GM19025 (cell line): Measurements from ENCODE around the gene MAFB.
A peak's percentile ranks its signal among the peaks of the same experiment; 100 is the strongest.

ENCODE experiments used
- ATAC-seq: cut with Tn5 transposase; IDR thresholded peaks from one replicate; pipeline ENCODE4 v1.9.1; 2021; ENCODE audit warnings: mild to moderate bottlenecking, low read depth, moderate library complexity; ENCODE audit not compliant: unreplicated experiment

MAFB gene

GRCh38 chr20:40703975-40704530 is 15.0 kb upstream of the MAFB start:
- no peak for ATAC-seq

GRCh38 chr20:40702504-40702903 is 13.5 kb upstream of the MAFB start:
- no peak for ATAC-seq

- no peak for ATAC-seq
These were observed 9.7 kb upstream of the MAFB start for GRCh38 chr20:40698744-40699143.

GRCh38 chr20:40698281-40698680 is 9.2 kb upstream of the MAFB start:
- no peak for ATAC-seq

DNA sequence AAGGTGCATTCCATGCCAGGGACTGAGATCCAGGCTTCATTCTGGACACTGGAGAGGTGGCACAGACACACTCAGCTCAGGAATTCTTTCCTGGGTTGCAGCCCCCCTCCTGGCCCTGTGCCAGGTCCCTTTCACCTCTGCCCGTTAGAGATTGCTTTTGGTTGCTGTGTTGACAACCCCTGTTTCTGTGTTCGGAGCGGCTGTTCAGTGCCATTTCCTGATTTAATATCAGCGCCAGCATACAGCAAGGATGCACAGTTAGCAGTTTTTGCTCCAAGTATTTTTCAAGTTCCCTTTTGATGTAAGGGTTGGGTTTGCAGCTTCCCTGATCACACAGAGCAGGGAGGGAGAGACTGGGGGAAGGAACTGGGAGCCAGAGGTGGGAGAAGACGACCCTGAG is 8.5 kb upstream of the MAFB start:
- ATAC-seq, result no peak

GRCh38 chr20:40695214-40695613 is 6.2 kb upstream of the MAFB start:
- no peak for ATAC-seq

DNA sequence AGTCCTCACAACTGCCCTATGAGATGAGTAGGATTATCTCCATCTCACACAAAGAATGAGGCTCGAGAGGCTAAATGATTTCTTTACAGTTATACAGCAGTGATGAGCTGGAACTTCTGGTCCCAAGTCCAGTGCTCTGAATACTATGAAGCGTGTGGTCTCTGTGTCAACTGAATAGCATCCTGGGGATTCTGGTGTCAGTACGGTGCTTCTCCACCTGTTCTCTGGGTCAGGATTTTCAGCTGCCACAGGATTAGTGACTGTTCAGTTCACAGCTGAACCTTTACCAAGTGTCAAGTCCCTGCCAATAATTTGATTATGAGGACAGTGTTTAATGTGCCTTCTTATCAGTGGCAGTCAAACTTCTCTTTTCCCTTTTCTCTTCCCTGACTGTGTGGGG is 5.2 kb upstream of the MAFB start:
- ATAC-seq, result no peak

- no peak for ATAC-seq
These were observed 3.4 kb upstream of the MAFB start for GRCh38 chr20:40692240-40693011.

DNA sequence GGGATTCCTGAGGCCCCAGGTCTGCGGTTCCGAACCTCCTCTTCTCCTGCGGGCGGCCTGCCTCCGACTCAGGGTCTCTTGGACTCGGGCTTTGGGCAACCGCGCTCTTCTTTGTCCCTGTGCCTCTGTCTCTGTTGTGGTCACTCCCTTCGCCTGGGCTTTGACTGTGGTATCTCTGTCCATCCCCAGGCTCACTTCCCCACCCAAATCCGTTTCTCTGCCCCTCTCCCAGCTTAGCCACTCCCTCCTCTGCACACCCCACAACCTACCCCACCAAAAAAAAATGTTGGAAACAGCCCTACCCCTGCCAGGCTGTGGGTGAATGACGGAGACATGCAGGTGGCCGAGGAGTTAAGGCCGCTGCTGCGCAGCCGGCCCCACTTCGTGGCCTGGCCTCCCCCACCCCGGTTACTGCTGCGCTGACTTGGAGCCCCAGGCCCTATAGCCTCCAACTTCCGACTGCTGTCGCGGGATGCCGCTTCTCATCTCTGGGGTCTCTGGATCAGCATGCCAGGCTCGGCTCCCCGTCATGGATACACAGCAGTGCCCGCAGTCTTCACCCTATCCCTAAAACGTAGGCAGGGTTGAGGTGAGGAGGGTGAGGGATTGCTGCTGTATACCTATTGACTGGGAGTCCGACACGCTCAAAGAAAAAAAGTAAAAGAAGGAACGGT is 2.7 kb upstream of the MAFB start:
- ATAC-seq, result no peak

DNA sequence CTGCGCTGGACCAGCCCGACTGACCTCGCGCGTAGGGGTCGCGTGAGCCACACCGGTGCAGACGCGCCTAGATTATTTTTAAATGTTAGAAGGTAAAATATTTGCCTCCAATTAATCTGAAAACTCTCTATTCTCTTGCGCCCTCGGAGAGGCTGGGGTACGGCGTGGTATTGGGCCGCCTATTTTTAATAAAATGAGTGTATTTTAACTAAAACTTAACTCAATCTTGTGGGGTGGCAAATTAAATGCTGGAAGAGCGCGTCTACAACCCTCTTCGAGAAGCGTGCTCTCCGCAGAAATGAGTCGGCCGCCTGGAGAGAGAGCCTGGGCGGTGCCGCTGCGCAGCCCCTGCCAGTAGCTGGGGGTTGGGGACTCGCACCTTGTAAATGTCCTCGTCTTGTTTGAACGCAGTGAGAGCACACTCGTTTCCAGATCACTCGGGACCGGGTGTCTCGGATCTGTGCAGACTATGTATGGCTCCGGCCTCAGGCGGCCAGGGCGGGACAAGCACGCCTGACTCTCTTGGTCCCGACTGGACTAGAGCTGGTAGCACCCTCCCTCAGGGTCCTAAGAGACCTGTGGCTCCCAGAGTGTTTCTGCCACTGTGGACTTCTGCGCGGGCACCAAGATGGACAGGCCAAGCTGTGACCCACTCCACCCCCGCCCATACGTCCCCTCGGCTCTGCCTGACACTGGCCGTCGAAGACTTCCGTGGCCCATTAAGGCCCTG is 2.0 kb upstream of the MAFB start:
- ATAC-seq, result no peak

GRCh38 chr20:40689943-40690835 is 1.2 kb upstream of the MAFB start:
- peak; percentile 42 for ATAC-seq

GRCh38 chr20:40688129-40689099 is 622 bp downstream of the MAFB start:
- ATAC-seq, result no peak

GRCh38 chr20:40687384-40688128 is 1.5 kb downstream of the MAFB start:
- ATAC-seq, result no peak

GRCh38 chr20:40686893-40687292 is 2.1 kb downstream of the MAFB start:
- ATAC-seq, result no peak

DNA sequence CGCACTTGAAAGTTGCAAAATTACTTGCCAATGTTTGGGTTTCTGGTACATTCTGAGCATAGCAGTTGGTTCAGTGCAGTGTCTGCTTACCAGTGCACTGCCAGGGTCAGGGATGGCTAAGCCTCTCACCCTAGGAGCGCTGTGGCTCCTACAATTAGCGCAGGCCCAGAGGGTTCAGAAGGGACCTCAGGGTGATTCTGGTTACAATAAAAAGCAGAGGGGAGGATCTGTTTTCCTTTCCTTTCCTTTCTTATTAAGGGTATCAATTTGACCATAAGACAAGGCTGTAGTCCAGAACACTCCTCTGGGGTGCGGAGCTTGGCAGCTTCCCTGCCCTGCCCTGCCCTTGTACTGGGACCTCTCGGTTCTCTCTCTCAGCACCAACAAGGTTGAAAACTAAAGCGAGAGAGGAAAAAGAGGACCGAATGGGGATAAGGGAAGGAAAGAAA is 2.6 kb downstream of the MAFB start:
- ATAC-seq, result no peak

GRCh38 chr20:40685349-40685748 is 3.7 kb downstream of the MAFB start:
- no peak for ATAC-seq

GRCh38 chr20:40683894-40684268 is 5.2 kb downstream of the MAFB start:
- no peak for ATAC-seq

GRCh38 chr20:40683221-40683893 is 5.7 kb downstream of the MAFB start:
- ATAC-seq, result no peak
